Measurements from ENCODE around the gene ELOVL7. TPM values are rescaled to one million over a fixed set of nuclear protein-coding genes. Genes with fewer than 3 reads are reported as not detected.

Gene ELOVL7
- total and polyA plus RNA-seq, 2 donors (not counting 1 experiment from before 2014, with no cell fraction given) = under 0.01 to 0.07 TPM

DNA sequence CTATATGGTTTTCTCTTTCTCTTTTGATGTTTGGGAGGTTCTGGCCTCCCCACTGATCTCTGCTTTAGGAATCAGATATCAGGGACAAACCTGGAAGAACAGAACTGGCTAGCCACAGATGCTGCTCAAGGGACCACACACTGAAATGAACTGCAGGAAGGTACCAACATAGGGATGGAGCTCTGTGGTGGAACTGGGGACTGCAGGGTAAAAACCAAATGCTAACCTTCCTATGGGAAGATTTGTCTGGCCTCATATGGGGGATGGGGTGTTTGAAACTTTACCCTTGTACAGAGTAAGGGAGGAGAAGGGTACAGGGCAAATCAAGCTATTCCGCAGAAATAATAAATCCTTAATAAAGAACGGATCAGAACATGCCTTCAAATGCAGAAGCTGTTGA lies 49.4 kb downstream of the ELOVL7 start:
- Histone ChIP-seq H3K27me3 (ENCODE audit: control insufficient read depth, insufficient read depth, low read length) (no peaks in the 10 kb centered on the region), H2AFZ (ENCODE audit: low read length) (no peak overlapping the region), H4K20me1 (ENCODE audit: control insufficient read depth, extremely low read depth, insufficient read depth, low read length) (no peaks in the 10 kb centered on the region), H3K79me2 (ENCODE audit: control insufficient read depth, insufficient read depth, low read length) (no peaks in the 10 kb centered on the region), H3K9me3 (ENCODE audit: control insufficient read depth, insufficient read depth, low read depth, low read length) (no peaks in the 10 kb centered on the region), H3K9ac (ENCODE audit: insufficient read depth, low read length) (no peak overlapping the region), H3K27ac (ENCODE audit: insufficient read depth, low read length) (no peak overlapping the region), H3K36me3 (ENCODE audit: control insufficient read depth, insufficient read depth, low read length) (no peaks in the 10 kb centered on the region), H3K4me2 (ENCODE audit: extremely low read depth, insufficient read depth, low read length) (no peak overlapping the region), H3K4me3 (replicated peaks in 1 of 4; ENCODE audit: control extremely low read depth in 1 of 4, insufficient read depth in 1 of 4, low read depth in 3 of 4, low read length in 4 of 4) (no peak overlapping the region), H3K4me1 (ENCODE audit: control insufficient read depth, extremely low read depth, insufficient read depth, low read length) (no peaks in the 10 kb centered on the region)
- TF ChIP-seq, protein P1, sequence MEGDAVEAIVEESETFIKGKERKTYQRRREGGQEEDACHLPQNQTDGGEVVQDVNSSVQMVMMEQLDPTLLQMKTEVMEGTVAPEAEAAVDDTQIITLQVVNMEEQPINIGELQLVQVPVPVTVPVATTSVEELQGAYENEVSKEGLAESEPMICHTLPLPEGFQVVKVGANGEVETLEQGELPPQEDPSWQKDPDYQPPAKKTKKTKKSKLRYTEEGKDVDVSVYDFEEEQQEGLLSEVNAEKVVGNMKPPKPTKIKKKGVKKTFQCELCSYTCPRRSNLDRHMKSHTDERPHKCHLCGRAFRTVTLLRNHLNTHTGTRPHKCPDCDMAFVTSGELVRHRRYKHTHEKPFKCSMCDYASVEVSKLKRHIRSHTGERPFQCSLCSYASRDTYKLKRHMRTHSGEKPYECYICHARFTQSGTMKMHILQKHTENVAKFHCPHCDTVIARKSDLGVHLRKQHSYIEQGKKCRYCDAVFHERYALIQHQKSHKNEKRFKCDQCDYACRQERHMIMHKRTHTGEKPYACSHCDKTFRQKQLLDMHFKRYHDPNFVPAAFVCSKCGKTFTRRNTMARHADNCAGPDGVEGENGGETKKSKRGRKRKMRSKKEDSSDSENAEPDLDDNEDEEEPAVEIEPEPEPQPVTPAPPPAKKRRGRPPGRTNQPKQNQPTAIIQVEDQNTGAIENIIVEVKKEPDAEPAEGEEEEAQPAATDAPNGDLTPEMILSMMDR (conservative IDR thresholded peaks at IDR 0.05 in 1 of 2, IDR thresholded peaks at IDR 0.05 in 1 of 2; ENCODE audit: low read depth in 1 of 2, low read length in 2 of 2) = no peak
- TF ChIP-seq EZH2 (IDR thresholded peaks at IDR 0.05; ENCODE audit: low read length, missing control alignments) = no peak
- DNase-seq (ENCODE audit: low read depth in 2 of 2) = no peak

DNA sequence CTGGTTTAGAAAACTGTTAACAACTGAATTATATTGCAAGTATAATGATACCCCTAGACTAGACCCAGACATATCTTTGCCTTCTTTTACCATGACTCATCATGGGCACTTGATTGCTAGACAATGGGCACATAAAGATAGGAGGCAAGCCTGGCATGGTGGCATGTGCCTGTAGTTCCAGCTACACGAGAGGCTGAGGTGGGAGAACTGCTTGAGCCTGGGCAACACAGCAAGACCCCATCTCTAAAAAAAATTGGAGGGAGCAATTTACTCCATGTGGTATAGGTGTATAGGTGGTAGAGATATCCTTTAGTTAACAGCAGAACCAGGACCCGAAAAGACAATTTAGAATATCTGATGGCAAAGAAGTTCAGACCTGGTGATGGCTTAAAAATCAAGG lies 51.6 kb downstream of the ELOVL7 start:
- Histone ChIP-seq H3K9ac (ENCODE audit: insufficient read depth, low read length) (no peak overlapping the region), H2AFZ (ENCODE audit: low read length) (no peak overlapping the region), H4K20me1 (ENCODE audit: control insufficient read depth, extremely low read depth, insufficient read depth, low read length) (no peaks in the 10 kb centered on the region), H3K27ac (ENCODE audit: insufficient read depth, low read length) (no peak overlapping the region), H3K4me2 (ENCODE audit: extremely low read depth, insufficient read depth, low read length) (no peak overlapping the region), H3K4me1 (ENCODE audit: control insufficient read depth, extremely low read depth, insufficient read depth, low read length) (no peaks in the 10 kb centered on the region), H3K9me3 (ENCODE audit: control insufficient read depth, insufficient read depth, low read depth, low read length) (no peaks in the 10 kb centered on the region), H3K4me3 (replicated peaks in 1 of 4; ENCODE audit: control extremely low read depth in 1 of 4, insufficient read depth in 1 of 4, low read depth in 3 of 4, low read length in 4 of 4) (no peak overlapping the region), H3K27me3 (ENCODE audit: control insufficient read depth, insufficient read depth, low read length) (no peaks in the 10 kb centered on the region), H3K36me3 (ENCODE audit: control insufficient read depth, insufficient read depth, low read length) (no peaks in the 10 kb centered on the region), H3K79me2 (ENCODE audit: control insufficient read depth, insufficient read depth, low read length) (no peaks in the 10 kb centered on the region)
- TF ChIP-seq, protein P1 (conservative IDR thresholded peaks at IDR 0.05 in 1 of 2, IDR thresholded peaks at IDR 0.05 in 1 of 2; ENCODE audit: low read depth in 1 of 2, low read length in 2 of 2) = no peak
- no peak for DNase-seq (ENCODE audit: low read depth in 2 of 2)

DNA sequence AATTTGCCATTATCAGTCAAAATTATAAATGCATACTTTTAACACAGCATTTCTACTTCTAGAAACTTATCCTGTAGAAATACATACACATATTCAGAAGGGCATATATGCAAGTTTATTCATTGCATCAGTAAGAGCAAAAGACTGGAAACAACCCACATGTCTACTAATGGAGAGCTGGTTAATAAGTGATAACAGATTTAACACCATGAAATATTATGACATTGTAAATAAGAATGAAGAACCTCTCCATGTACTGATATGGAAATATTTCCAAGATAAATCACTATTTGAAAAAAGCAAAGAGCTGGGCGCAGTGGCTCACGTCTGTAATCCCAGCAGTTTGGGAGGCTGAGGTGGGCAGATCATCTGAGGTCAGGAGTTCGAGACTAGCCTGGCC lies 54.5 kb downstream of the ELOVL7 start:
- H2AFZ ChIP-seq (ENCODE audit: low read length) = no peak overlapping the region
- no peaks in the 10 kb centered on the region for H3K36me3 ChIP-seq (ENCODE audit: control insufficient read depth, insufficient read depth, low read length)
- no peak overlapping the region for H3K4me3 ChIP-seq (replicated peaks in 1 of 4; ENCODE audit: control extremely low read depth in 1 of 4, insufficient read depth in 1 of 4, low read depth in 3 of 4, low read length in 4 of 4)
- no peak for DNase-seq (ENCODE audit: low read depth in 2 of 2)
- no peaks in the 10 kb centered on the region for H3K79me2 ChIP-seq (ENCODE audit: control insufficient read depth, insufficient read depth, low read length)
- H3K4me1 ChIP-seq (ENCODE audit: control insufficient read depth, extremely low read depth, insufficient read depth, low read length) = no peaks in the 10 kb centered on the region
- H3K9ac ChIP-seq (ENCODE audit: insufficient read depth, low read length) = no peak overlapping the region
- no peaks in the 10 kb centered on the region for H4K20me1 ChIP-seq (ENCODE audit: control insufficient read depth, extremely low read depth, insufficient read depth, low read length)
- TF ChIP-seq EZH2 (IDR thresholded peaks at IDR 0.05; ENCODE audit: low read length, missing control alignments) = no peak
- TF ChIP-seq, protein P1 (conservative IDR thresholded peaks at IDR 0.05 in 1 of 2, IDR thresholded peaks at IDR 0.05 in 1 of 2; ENCODE audit: low read depth in 1 of 2, low read length in 2 of 2) = no peak
- H3K27me3 ChIP-seq (ENCODE audit: control insufficient read depth, insufficient read depth, low read length) = no peaks in the 10 kb centered on the region
- no peaks in the 10 kb centered on the region for H3K9me3 ChIP-seq (ENCODE audit: control insufficient read depth, insufficient read depth, low read depth, low read length)
- H3K4me2 ChIP-seq (ENCODE audit: extremely low read depth, insufficient read depth, low read length) = no peak overlapping the region
- H3K27ac ChIP-seq (ENCODE audit: insufficient read depth, low read length) = no peak overlapping the region

Measured in fibroblast of lung (primary cell).